Keratinocyte (primary cell): ENCODE results near the gene ZNF432. TPM values are rescaled to one million over a fixed set of nuclear protein-coding genes. Genes with fewer than 3 reads are reported as not detected.
A peak's percentile ranks its signal among the peaks of the same experiment; 100 is the strongest.
"Not testable (repeated sequence)": the region's sequence is repeated elsewhere in the genome, so short reads cannot be mapped to it uniquely, and the experiment has no call there.

Experiments
- DNase-seq: peaks from one replicate; pipeline ENCODE4 v3.0.0-alpha.2; 2011; ENCODE audit warnings: low read depth, missing footprints, low spot score
- FAIRE-seq: peaks from 2 replicates; lab custom pipeline; 2011; peaks lifted over from hg19 to GRCh38; lab: Jason Lieb, UNC
- H2AFZ ChIP-seq: 2 replicates; pipeline ENCODE4 v1.6.0; 2012; ENCODE audit warnings: low read length, control low read depth, inconsistent platforms; ENCODE audit not compliant: control insufficient read depth
- H3K27ac ChIP-seq: 2 replicates; pipeline ENCODE4 v1.5.1; 2011; ENCODE audit warnings: low read length; ENCODE audit not compliant: control insufficient read depth, insufficient read depth
- H3K27me3 ChIP-seq: 3 replicates; pipeline ENCODE4 v1.6.0; 2011; ENCODE audit warnings: low read length; ENCODE audit not compliant: control insufficient read depth, insufficient read depth; ENCODE audit errors: extremely low read depth
- H3K36me3 ChIP-seq, 2 experiments: 2 replicates in 1 of 2; 3 replicates in 1 of 2; pipeline ENCODE4 v1.5.1; 2011; ENCODE audit warnings: low read length in 2 of 2, mild to moderate bottlenecking in 1 of 2; ENCODE audit not compliant: control insufficient read depth in 2 of 2, insufficient read depth in 2 of 2; ENCODE audit errors: extremely low read depth in 1 of 2
- H3K4me1 ChIP-seq: 3 replicates; pipeline ENCODE4 v1.5.1; 2011; ENCODE audit warnings: low read length; ENCODE audit not compliant: control insufficient read depth, insufficient read depth; ENCODE audit errors: extremely low read depth
- H3K4me2 ChIP-seq: 3 replicates; pipeline ENCODE4 v1.6.0; 2011; ENCODE audit warnings: low read depth, low read length; ENCODE audit not compliant: control insufficient read depth, insufficient read depth; ENCODE audit errors: extremely low read depth
- H3K4me3 ChIP-seq, 3 experiments: fragments of 200-600 bp in 1 of 3; sonication (generic) in 1 of 3; 2 replicates in 2 of 3; 3 replicates in 1 of 3; pipeline ENCODE4 v1.5.1; 2011 to 2016; ENCODE audit warnings: low read length in 3 of 3, mild to moderate bottlenecking in 3 of 3, control low read depth in 2 of 3, inconsistent platforms in 1 of 3, low read depth in 1 of 3, mixed read lengths in 1 of 3, mixed run types in 1 of 3, moderate library complexity in 1 of 3; ENCODE audit not compliant: control insufficient read depth in 2 of 3, insufficient read depth in 2 of 3; ENCODE audit errors: extremely low read depth in 1 of 3
- H3K79me2 ChIP-seq: 2 replicates; pipeline ENCODE4 v1.6.0; 2012; ENCODE audit warnings: low read length; ENCODE audit not compliant: control insufficient read depth, insufficient read depth
- H3K9ac ChIP-seq: 3 replicates; pipeline ENCODE4 v1.6.0; 2011; ENCODE audit warnings: low read length; ENCODE audit not compliant: control insufficient read depth, insufficient read depth; ENCODE audit errors: extremely low read depth
- H3K9me1 ChIP-seq: 3 replicates; pipeline ENCODE4 v1.6.0; 2011; ENCODE audit warnings: low read length; ENCODE audit not compliant: control insufficient read depth, insufficient read depth; ENCODE audit errors: extremely low read depth
- H3K9me3 ChIP-seq: 2 replicates; pipeline ENCODE4 v1.5.1; 2012; ENCODE audit warnings: low read depth, low read length; ENCODE audit not compliant: control insufficient read depth
- H4K20me1 ChIP-seq: 3 replicates; pipeline ENCODE4 v1.6.0; 2011; ENCODE audit warnings: low read length; ENCODE audit not compliant: control insufficient read depth, insufficient read depth; ENCODE audit errors: extremely low read depth
- EZH2 ChIP-seq: IDR thresholded peaks from one replicate; pipeline ENCODE4 v1.6.1; 2012; ENCODE audit warnings: inconsistent platforms, mild to moderate bottlenecking, low read length, moderate library complexity
- dilution Hi-C: fragments of 300-500 bp; cut with MboI; formaldehyde crosslinking; loops from one replicate; pipeline ENCODE4 v1.7.0; 2020; ENCODE audit warnings: low sequenced_read_pairs; ENCODE audit not compliant: extremely low pct_ligation_motif_present
- polyA plus RNA-seq, 5 experiments: library from polyadenylated mRNA; depleted of rRNA in 3 of 5; stranded (reverse) in 3 of 5; stranded (forward) in 1 of 5; unstranded in 1 of 5; fragments of >200 nt; gene quantifications; 1 replicate in 1 of 5; 2 replicates in 3 of 5; 3 replicates in 1 of 5; pipeline versions ENCODE4 v1.2.1 to v1.2.3, GENCODE V29; 2011 to 2012; ENCODE audit warnings: missing spikeins in 2 of 5, low read depth in 1 of 5, low replicate concordance in 1 of 5
- TF ChIP-seq, protein P1 (sequence below), 3 experiments: IDR thresholded peaks in 1 of 3; conservative IDR thresholded peaks in 1 of 3; optimal IDR thresholded peaks in 1 of 3; 2 replicates in 2 of 3; 3 replicates in 1 of 3; pipeline versions ENCODE3 to v1.5.1; 2011; ENCODE audit warnings: low read length in 3 of 3, mild to moderate bottlenecking in 3 of 3, moderate library complexity in 2 of 3, control low read depth in 1 of 3, inconsistent platforms in 1 of 3; ENCODE audit not compliant: insufficient read depth in 2 of 3; ENCODE audit errors: extremely low read depth in 1 of 3

The ZNF432 gene
- polyA plus RNA-seq, 1 donor (not counting 4 experiments of a cell fraction or from before 2014, with no cell fraction given) = 14.8 TPM

DNA sequence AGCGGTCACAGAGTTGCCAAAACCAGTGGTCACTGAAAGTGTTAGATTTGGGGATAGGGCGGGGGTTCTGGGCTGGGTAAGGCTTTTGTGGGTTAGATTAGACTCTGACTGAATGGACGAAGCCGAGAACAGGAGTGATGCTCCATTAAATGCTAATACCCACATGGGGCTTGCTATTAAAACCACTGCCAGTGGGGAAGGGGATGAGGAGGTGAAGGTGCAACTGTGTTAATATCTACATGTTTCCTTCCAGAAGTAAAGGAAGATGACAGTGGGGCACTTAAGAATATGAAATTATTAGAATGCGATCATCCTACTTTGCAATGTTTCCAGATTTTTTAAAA lies 19.9 kb downstream of the ZNF432 start:
- peak overlapping the region; percentile 100 for H2AFZ ChIP-seq
- H3K27me3 ChIP-seq = no peaks in the 10 kb centered on the region
- DNase-seq (no peak), FAIRE-seq (peak; percentile 5)
- H3K36me3 ChIP-seq = peaks cover 4 to 14% of the 10 kb centered on the region in 2 experiments
- peak overlapping the region; percentile 99 for H3K9ac ChIP-seq
- dilution Hi-C loops = no loop called here
- peaks cover 18% of the 10 kb centered on the region for H3K79me2 ChIP-seq
- no peaks in the 10 kb centered on the region for H3K9me1 ChIP-seq
- H3K4me1 ChIP-seq = peaks cover 8% of the 10 kb centered on the region
- peaks cover 11% of the 10 kb centered on the region for H3K9me3 ChIP-seq
- H3K4me2 ChIP-seq = peak overlapping the region; percentile 93
- peak overlapping the region; percentile 94 for H3K27ac ChIP-seq
- no peak for TF ChIP-seq EZH2
- TF ChIP-seq, protein P1, sequence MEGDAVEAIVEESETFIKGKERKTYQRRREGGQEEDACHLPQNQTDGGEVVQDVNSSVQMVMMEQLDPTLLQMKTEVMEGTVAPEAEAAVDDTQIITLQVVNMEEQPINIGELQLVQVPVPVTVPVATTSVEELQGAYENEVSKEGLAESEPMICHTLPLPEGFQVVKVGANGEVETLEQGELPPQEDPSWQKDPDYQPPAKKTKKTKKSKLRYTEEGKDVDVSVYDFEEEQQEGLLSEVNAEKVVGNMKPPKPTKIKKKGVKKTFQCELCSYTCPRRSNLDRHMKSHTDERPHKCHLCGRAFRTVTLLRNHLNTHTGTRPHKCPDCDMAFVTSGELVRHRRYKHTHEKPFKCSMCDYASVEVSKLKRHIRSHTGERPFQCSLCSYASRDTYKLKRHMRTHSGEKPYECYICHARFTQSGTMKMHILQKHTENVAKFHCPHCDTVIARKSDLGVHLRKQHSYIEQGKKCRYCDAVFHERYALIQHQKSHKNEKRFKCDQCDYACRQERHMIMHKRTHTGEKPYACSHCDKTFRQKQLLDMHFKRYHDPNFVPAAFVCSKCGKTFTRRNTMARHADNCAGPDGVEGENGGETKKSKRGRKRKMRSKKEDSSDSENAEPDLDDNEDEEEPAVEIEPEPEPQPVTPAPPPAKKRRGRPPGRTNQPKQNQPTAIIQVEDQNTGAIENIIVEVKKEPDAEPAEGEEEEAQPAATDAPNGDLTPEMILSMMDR (optimal IDR thresholded peaks at IDR 0.05 in 1 of 3, IDR thresholded peaks at IDR 0.05 in 1 of 3, conservative IDR thresholded peaks at IDR 0.05 in 1 of 3; ENCODE audit: extremely low read depth in 1 of 3, insufficient read depth in 2 of 3, low read length in 3 of 3) = no peak
- H3K4me3 ChIP-seq = peak overlapping the region; percentile 65 to 98 (median 98)
- H4K20me1 ChIP-seq = no peaks in the 10 kb centered on the region

DNA sequence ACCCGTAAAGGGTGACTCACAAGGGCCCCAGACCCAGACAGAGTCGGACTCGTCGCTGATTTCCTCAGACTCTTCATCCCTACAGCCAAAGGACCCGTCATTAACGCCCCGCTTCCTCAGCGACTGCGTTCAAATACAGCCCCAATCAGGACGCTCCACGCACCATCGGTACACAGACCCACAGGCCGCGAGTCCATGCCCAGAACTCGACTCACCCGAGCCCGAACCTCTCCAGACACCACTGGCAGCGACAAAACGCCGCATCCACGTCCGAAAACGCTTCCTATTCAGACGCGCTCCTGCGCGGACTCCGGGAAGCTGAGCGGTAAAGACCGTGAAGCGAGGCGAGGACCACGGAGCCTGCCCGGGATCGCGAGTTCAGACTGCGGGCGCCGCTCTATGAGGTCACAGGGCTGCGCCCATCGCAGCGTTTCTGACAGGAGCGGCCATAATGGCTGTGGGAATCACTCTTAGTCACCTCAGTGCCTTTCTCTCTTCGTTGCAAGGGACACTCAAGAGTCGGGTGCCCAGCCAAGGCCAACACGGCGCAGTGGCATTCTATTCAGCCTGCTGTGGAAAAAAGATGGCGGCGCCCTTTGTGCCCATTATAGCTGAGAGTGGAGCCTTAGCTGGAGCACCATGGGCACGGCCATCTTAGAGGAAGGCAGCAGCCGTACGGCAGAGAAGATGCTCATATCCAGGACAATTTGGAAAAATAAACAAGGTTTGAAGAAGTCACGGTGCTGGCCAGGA lies 20.4 kb downstream of the ZNF432 start, which contains the start of gene ZNF614:
Gene ZNF614 (minus strand): TSS at position 353 of the 753 bp plus-strand sequence. CDS start 2,634 bp downstream, outside the sequence.
- H3K9me1 ChIP-seq = no peaks in the 10 kb centered on the region
- peaks cover 6% of the 10 kb centered on the region for H3K9me3 ChIP-seq
- peak within 1 kb of the TSS; percentile 99 for H3K9ac ChIP-seq
- H3K27me3 ChIP-seq = no peaks in the 10 kb centered on the region
- H3K4me1 ChIP-seq = peaks cover 8% of the 10 kb centered on the region
- dilution Hi-C loops = no loop called here
- TF ChIP-seq, protein P1 (optimal IDR thresholded peaks at IDR 0.05 in 1 of 3, IDR thresholded peaks at IDR 0.05 in 1 of 3, conservative IDR thresholded peaks at IDR 0.05 in 1 of 3; ENCODE audit: extremely low read depth in 1 of 3, insufficient read depth in 2 of 3, low read length in 3 of 3) = no peak
- TF ChIP-seq EZH2 = no peak
- H3K4me2 ChIP-seq = peak within 1 kb of the TSS; percentile 93
- peaks cover 18% of the 10 kb centered on the region for H3K79me2 ChIP-seq
- peak; percentile 26 for DNase-seq
- H3K36me3 ChIP-seq = peaks cover 7 to 18% of the 10 kb centered on the region in 2 experiments
- H3K27ac ChIP-seq = peak within 1 kb of the TSS; percentile 94
- H2AFZ ChIP-seq = peak within 1 kb of the TSS; percentile 100
- no peaks in the 10 kb centered on the region for H4K20me1 ChIP-seq
- FAIRE-seq = no peak
- H3K4me3 ChIP-seq = peak within 1 kb of the TSS; percentile 65 to 98 (median 98)

DNA sequence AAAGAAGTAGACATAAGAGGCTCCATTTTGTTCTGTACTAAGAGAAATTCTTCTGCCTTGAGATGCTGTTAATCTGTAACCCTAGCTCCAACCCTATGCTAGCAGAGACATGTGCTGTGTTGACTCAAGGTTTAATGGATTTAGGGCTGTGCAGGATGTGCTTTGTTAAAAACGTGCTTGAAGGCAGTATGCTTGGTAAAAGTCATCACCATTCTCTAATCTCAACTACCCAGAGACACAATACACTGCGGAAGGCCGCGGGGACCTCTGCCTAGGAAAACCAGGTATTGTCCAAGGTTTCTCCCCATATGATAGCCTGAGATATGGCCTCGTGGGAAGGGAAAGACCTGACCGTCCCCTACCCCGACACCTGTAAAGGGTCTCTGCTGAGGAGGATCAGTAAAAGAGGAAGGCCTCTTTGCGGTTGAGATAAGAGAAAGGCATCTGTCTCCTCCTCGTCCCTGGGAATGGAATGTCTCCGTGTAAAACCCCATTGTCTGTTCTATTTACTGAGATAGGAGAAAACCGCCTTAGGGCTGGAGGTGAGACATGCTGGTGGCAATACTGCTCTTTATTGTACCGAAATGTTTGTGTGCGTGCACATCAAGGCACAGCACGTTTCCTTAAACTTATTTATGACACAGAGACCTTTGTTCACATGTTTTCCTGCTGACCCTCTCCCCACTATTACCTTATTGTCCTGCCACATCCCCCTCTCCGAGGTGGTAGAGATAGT lies 22.2 kb downstream of the ZNF432 start:
- FAIRE-seq, H3K27ac ChIP-seq, dilution Hi-C loops, H2AFZ ChIP-seq, DNase-seq, H3K9me1 ChIP-seq, H3K9ac ChIP-seq, H3K4me2 ChIP-seq, H3K27me3 ChIP-seq, H3K4me1 ChIP-seq, H4K20me1 ChIP-seq, H3K9me3 ChIP-seq, H3K4me3 ChIP-seq: not testable (repeated sequence)
- H3K79me2 ChIP-seq = peaks cover 19% of the 10 kb centered on the region
- peaks cover 5 to 18% of the 10 kb centered on the region in 2 experiments for H3K36me3 ChIP-seq
